Keratinocyte (primary cell): ENCODE data around the gene FHOD3. TPM values are rescaled to one million over a fixed set of nuclear protein-coding genes. Genes with fewer than 3 reads are reported as not detected.

Source experiments
- DNase-seq: peaks from one replicate; pipeline ENCODE4 v3.0.0-alpha.2; 2011; ENCODE audit warnings: low read depth, missing footprints, low spot score
- FAIRE-seq: peaks from 2 replicates; lab custom pipeline; 2011; peaks lifted over from hg19 to GRCh38; lab: Jason Lieb, UNC
- H2AFZ ChIP-seq: 2 replicates; pipeline ENCODE4 v1.6.0; 2012; ENCODE audit warnings: low read length, control low read depth, inconsistent platforms; ENCODE audit not compliant: control insufficient read depth
- H3K27ac ChIP-seq: 2 replicates; pipeline ENCODE4 v1.5.1; 2011; ENCODE audit warnings: low read length; ENCODE audit not compliant: control insufficient read depth, insufficient read depth
- H3K27me3 ChIP-seq: 3 replicates; pipeline ENCODE4 v1.6.0; 2011; ENCODE audit warnings: low read length; ENCODE audit not compliant: control insufficient read depth, insufficient read depth; ENCODE audit errors: extremely low read depth
- H3K36me3 ChIP-seq, 2 experiments: 2 replicates in 1 of 2; 3 replicates in 1 of 2; pipeline ENCODE4 v1.5.1; 2011; ENCODE audit warnings: low read length in 2 of 2, mild to moderate bottlenecking in 1 of 2; ENCODE audit not compliant: control insufficient read depth in 2 of 2, insufficient read depth in 2 of 2; ENCODE audit errors: extremely low read depth in 1 of 2
- H3K4me1 ChIP-seq: 3 replicates; pipeline ENCODE4 v1.5.1; 2011; ENCODE audit warnings: low read length; ENCODE audit not compliant: control insufficient read depth, insufficient read depth; ENCODE audit errors: extremely low read depth
- H3K4me2 ChIP-seq: 3 replicates; pipeline ENCODE4 v1.6.0; 2011; ENCODE audit warnings: low read depth, low read length; ENCODE audit not compliant: control insufficient read depth, insufficient read depth; ENCODE audit errors: extremely low read depth
- H3K4me3 ChIP-seq, 3 experiments: fragments of 200-600 bp in 1 of 3; sonication (generic) in 1 of 3; 2 replicates in 2 of 3; 3 replicates in 1 of 3; pipeline ENCODE4 v1.5.1; 2011 to 2016; ENCODE audit warnings: low read length in 3 of 3, mild to moderate bottlenecking in 3 of 3, control low read depth in 2 of 3, inconsistent platforms in 1 of 3, low read depth in 1 of 3, mixed read lengths in 1 of 3, mixed run types in 1 of 3, moderate library complexity in 1 of 3; ENCODE audit not compliant: control insufficient read depth in 2 of 3, insufficient read depth in 2 of 3; ENCODE audit errors: extremely low read depth in 1 of 3
- H3K79me2 ChIP-seq: 2 replicates; pipeline ENCODE4 v1.6.0; 2012; ENCODE audit warnings: low read length; ENCODE audit not compliant: control insufficient read depth, insufficient read depth
- H3K9ac ChIP-seq: 3 replicates; pipeline ENCODE4 v1.6.0; 2011; ENCODE audit warnings: low read length; ENCODE audit not compliant: control insufficient read depth, insufficient read depth; ENCODE audit errors: extremely low read depth
- H3K9me1 ChIP-seq: 3 replicates; pipeline ENCODE4 v1.6.0; 2011; ENCODE audit warnings: low read length; ENCODE audit not compliant: control insufficient read depth, insufficient read depth; ENCODE audit errors: extremely low read depth
- H3K9me3 ChIP-seq: 2 replicates; pipeline ENCODE4 v1.5.1; 2012; ENCODE audit warnings: low read depth, low read length; ENCODE audit not compliant: control insufficient read depth
- H4K20me1 ChIP-seq: 3 replicates; pipeline ENCODE4 v1.6.0; 2011; ENCODE audit warnings: low read length; ENCODE audit not compliant: control insufficient read depth, insufficient read depth; ENCODE audit errors: extremely low read depth
- CTCF ChIP-seq, 3 experiments: IDR thresholded peaks in 1 of 3; conservative IDR thresholded peaks in 1 of 3; optimal IDR thresholded peaks in 1 of 3; 2 replicates in 2 of 3; 3 replicates in 1 of 3; pipeline versions ENCODE3 to v1.5.1; 2011; ENCODE audit warnings: low read length in 3 of 3, mild to moderate bottlenecking in 3 of 3, moderate library complexity in 2 of 3, control low read depth in 1 of 3, inconsistent platforms in 1 of 3; ENCODE audit not compliant: insufficient read depth in 2 of 3; ENCODE audit errors: extremely low read depth in 1 of 3
- EZH2 ChIP-seq: IDR thresholded peaks from one replicate; pipeline ENCODE4 v1.6.1; 2012; ENCODE audit warnings: inconsistent platforms, mild to moderate bottlenecking, low read length, moderate library complexity
- dilution Hi-C: fragments of 300-500 bp; cut with MboI; formaldehyde crosslinking; loops from one replicate; pipeline ENCODE4 v1.7.0; 2020; ENCODE audit warnings: low sequenced_read_pairs; ENCODE audit not compliant: extremely low pct_ligation_motif_present
- polyA plus RNA-seq, 5 experiments: library from polyadenylated mRNA; depleted of rRNA in 3 of 5; stranded (reverse) in 3 of 5; stranded (forward) in 1 of 5; unstranded in 1 of 5; fragments of >200 nt; gene quantifications; 1 replicate in 1 of 5; 2 replicates in 3 of 5; 3 replicates in 1 of 5; pipeline versions ENCODE4 v1.2.1 to v1.2.3, GENCODE V29; 2011 to 2012; ENCODE audit warnings: missing spikeins in 2 of 5, low read depth in 1 of 5, low replicate concordance in 1 of 5

The FHOD3 gene
- polyA plus RNA-seq, 1 donor (not counting 4 experiments of a cell fraction or from before 2014, with no cell fraction given) = 7.7 TPM

DNA sequence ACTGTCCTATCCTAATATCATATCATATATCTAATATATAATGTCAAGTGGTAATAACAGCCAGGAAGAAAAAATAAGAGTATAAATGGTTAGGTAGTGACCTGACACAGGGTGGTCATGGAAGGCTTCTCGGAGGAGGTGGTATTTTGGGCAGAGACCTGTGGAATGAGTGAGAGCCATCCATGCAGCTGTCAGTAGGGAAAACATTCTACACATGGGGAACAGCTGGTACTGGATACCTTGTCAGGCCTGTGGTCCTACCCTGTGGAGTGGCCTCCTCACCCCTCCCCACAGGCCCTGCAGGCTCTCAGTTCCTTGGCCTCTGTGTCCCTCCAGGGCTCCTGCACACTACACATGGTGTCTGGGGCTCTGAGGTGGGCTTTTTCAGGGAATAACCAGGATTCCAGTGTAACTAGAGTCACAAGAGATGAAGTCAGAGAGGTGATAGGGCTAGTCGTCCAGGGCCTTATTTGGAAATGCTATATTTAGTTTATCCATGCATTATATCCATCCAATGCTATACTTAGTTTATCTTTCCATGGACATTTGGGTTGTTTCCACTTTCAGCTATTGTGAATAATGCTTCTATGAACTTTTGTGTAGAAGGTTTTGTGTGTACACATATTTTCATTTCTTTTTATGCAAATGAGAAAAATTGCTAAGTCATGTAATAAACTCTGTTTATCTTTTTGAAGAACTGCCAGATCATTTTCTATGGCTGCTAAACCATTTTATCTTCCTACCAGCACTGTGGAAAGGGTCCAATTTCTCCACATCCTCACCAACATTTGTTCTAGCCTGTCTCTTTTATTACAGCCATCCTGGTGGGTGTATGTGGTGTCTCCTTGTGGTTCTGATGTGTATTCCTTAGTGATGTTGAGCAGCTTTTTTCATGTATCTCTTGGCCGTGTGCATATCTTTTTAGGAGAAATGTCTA lies 455.7 kb downstream of the FHOD3 start:
- no peak for DNase-seq
- no peaks in the 10 kb centered on the region for H3K4me1 ChIP-seq
- no peak overlapping the region for H3K4me2 ChIP-seq
- no peak overlapping the region for H2AFZ ChIP-seq
- H3K9ac ChIP-seq = no peak overlapping the region
- H4K20me1 ChIP-seq = no peaks in the 10 kb centered on the region
- no peak overlapping the region for H3K27ac ChIP-seq
- no peaks in the 10 kb centered on the region for H3K27me3 ChIP-seq
- H3K79me2 ChIP-seq = no peaks in the 10 kb centered on the region
- dilution Hi-C loops = no loop called here
- no peak for FAIRE-seq
- no peaks in the 10 kb centered on the region for H3K36me3 ChIP-seq
- no peak for TF ChIP-seq CTCF (optimal IDR thresholded peaks at IDR 0.05 in 1 of 3, IDR thresholded peaks at IDR 0.05 in 1 of 3, conservative IDR thresholded peaks at IDR 0.05 in 1 of 3; ENCODE audit: extremely low read depth in 1 of 3, insufficient read depth in 2 of 3, low read length in 3 of 3)
- TF ChIP-seq EZH2 = no peak
- H3K9me3 ChIP-seq = no peaks in the 10 kb centered on the region
- H3K9me1 ChIP-seq = no peaks in the 10 kb centered on the region
- H3K4me3 ChIP-seq = no peak overlapping the region

DNA sequence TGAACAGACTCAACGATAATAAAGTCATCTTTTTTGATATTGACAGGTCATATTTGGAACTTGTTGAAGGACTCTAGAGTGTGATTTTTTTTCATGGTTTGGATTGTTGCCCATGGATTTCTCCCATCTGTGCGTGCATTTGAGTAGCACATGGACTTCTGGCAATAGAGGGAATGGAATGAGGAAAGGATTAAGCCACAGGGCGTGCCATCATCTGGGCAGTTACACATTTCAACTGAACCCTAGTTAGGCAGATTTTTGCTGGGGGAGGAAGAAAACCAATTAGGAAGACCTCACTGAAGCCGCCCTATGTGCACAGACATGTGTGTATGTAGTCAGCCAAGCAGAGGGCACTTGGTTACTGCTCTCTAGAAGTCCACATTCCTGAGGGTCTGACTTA lies 458.7 kb downstream of the FHOD3 start:
- Histone ChIP-seq H3K9ac (no peak overlapping the region), H3K27ac (no peak overlapping the region), H2AFZ (no peak overlapping the region), H3K9me3 (no peaks in the 10 kb centered on the region), H4K20me1 (no peaks in the 10 kb centered on the region), H3K4me2 (no peak overlapping the region), H3K36me3 (peaks cover 0 to 1% of the 10 kb centered on the region in 2 experiments), H3K27me3 (no peaks in the 10 kb centered on the region), H3K79me2 (no peaks in the 10 kb centered on the region), H3K9me1 (no peaks in the 10 kb centered on the region), H3K4me3 (no peak overlapping the region), H3K4me1 (no peaks in the 10 kb centered on the region)
- DNase-seq (no peak), FAIRE-seq (peak; percentile 68)
- TF ChIP-seq CTCF (optimal IDR thresholded peaks at IDR 0.05 in 1 of 3, IDR thresholded peaks at IDR 0.05 in 1 of 3, conservative IDR thresholded peaks at IDR 0.05 in 1 of 3; ENCODE audit: extremely low read depth in 1 of 3, insufficient read depth in 2 of 3, low read length in 3 of 3) = no peak
- TF ChIP-seq EZH2 = no peak
- dilution Hi-C loops = no loop called here
